SH-SY5Y (cell line): ENCODE measurements around the gene KIF1B.

Experiments used
- GATA2 ChIP-seq: IDR thresholded peaks from 2 replicates; pipeline ENCODE4 v1.6.1; 2011; ENCODE audit warnings: mild to moderate bottlenecking, low read depth, low read length
- GATA3 ChIP-seq: IDR thresholded peaks from 2 replicates; pipeline ENCODE4 v1.6.1; 2011; ENCODE audit warnings: low read depth, mild to moderate bottlenecking, low read length, moderate library complexity

The KIF1B gene

DNA sequence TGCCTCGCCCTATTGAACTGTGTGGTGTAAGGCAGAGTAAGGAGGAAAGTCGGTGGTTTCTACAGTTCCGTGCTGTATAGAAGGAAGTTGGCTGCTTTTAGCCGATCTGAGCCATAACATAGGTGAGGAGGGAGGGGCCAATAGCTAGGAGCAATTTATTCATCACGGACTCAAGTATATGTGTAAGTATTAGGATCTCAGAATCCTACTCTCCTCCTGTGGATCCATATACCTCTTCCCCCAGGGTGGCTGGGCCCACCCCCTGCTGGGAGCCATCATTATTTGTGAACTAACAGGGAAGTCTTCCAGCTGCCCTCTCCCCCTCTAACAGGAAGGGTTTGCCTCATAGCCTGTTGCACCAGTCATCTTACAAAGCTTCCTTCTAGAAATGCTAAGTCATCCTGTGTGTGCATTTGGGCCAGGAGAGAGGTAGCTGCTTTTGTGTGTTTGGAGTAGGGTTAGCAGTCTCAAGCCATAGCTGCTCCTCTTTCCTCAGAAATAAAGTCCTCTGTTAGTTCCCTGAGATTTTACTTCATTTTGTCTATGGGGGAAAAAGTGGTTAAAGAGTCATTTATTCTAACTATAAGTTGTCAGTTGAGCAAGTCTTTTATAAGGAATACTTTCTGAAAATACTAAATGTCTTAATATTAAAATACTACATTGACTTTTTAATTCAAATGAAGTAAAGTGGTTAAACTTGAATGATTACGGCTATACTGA, 205.0 kb downstream of the KIF1B start:
- TF ChIP-seq GATA3 (no peak), GATA2 (no peak)

DNA sequence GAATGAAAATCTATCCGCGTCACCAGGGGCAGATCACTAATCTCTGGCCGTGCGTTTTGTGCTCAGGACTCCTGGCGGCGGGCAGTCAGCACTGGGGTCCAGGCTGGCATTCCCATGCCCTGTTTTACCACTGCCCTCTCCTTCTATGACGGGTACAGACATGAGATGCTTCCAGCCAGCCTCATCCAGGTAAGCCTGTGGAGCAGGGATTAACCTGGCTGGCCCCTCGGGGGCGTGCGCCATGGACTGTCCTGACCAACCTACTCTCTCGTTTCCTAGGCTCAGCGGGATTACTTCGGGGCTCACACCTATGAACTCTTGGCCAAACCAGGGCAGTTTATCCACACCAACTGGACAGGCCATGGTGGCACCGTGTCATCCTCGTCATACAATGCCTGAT, 209.0 kb downstream of the KIF1B start:
- TF ChIP-seq GATA2 (no peak), GATA3 (no peak)

DNA sequence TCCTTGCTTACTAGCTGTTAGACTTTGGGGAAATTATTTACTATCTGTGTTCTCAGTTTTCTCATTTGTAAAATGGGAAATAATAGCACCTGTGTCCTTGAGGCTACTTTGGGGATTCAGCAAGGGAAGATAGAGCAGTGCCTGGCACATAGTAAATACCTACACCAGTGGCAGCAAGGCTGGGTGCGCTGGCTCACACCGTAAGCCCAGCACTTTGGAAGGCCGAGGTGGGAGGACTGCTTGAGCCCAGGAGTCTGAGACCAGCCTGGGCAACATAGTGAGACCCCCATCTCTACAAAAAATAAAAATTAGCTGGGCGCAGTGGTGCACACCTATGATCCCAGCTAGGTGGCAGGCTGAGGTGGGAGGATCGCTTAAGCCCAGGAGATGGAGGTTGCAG, 211.3 kb downstream of the KIF1B start:
- TF ChIP-seq GATA3 (no peak), GATA2 (no peak)

DNA sequence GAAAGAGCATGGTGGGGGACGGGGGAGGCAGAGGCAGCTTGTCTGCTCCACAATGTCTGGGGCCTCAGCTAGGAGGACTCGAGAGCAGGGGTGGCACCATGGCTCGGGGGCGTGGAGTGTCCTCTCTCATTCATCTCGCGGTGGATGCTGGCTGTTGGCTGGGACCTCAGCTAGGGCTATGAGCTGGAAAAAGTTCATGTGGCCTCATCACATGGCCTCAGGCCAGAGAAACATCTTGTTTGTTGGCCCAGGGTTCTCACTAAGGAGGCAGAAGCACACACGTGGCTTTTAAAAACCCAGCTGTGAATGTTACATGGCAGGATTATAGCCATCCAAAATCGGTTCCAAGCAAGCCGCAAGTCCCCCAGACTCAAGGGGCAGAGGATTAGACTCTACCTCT, 213.7 kb downstream of the KIF1B start:
- TF ChIP-seq GATA3 (no peak), GATA2 (no peak)

DNA sequence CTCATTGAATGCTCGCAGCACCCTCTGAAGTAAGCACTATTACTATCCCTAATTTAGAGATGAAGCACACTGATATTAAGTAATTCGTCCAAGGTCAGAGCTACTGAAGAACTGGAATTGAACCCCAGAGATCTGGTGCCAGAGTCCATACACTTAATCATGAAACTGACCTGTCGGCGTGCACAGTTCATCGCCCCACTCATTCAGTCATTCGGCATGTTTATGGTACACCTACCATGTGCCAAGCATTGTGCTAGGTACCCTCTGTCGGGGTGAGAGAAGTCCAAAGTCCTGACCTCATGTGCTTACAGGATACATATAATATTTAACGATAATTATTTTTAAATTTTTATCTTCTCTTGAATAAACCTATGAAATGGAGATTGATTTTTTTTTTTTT, 214.3 kb downstream of the KIF1B start:
- TF ChIP-seq GATA2 = no peak
- no peak for TF ChIP-seq GATA3

DNA sequence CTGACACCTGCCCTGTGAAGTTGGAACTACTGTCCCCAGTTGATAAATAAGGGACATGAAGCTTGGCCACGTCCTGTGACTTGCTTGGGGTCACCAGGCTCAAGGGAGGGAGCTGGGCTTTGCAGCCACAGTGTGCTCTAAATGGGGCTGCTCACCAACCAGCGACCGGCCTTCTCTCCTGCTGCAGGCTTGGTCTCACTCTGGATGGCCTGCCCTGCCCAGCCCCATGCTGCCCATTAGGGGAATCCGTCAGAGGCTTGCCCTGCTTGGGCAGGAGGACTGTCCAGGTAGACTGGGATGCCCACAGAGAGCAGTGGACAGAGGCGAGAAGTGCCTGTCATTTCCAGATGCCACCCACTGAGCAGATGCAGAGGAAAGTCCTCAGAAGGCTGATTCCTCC, 218.6 kb downstream of the KIF1B start:
- no peak for TF ChIP-seq GATA2
- TF ChIP-seq GATA3 = no peak

DNA sequence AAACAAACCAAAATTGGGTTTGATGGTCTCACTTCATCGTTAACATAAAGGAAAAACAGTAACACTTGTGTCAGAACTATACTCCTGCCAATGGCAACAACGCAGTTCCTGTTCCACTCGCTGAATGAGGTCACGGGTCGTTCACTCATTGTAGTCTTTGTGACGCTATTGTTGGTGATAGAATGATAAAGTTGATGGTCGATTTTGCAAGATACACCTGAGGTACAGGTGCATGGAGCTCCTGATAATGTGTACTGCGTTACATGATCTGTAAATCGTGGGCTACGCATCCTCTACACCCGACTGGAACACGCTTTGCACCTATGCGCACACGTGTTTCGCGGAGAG, 219.5 kb downstream of the KIF1B start:
- TF ChIP-seq GATA2 = no peak
- TF ChIP-seq GATA3 = no peak

DNA sequence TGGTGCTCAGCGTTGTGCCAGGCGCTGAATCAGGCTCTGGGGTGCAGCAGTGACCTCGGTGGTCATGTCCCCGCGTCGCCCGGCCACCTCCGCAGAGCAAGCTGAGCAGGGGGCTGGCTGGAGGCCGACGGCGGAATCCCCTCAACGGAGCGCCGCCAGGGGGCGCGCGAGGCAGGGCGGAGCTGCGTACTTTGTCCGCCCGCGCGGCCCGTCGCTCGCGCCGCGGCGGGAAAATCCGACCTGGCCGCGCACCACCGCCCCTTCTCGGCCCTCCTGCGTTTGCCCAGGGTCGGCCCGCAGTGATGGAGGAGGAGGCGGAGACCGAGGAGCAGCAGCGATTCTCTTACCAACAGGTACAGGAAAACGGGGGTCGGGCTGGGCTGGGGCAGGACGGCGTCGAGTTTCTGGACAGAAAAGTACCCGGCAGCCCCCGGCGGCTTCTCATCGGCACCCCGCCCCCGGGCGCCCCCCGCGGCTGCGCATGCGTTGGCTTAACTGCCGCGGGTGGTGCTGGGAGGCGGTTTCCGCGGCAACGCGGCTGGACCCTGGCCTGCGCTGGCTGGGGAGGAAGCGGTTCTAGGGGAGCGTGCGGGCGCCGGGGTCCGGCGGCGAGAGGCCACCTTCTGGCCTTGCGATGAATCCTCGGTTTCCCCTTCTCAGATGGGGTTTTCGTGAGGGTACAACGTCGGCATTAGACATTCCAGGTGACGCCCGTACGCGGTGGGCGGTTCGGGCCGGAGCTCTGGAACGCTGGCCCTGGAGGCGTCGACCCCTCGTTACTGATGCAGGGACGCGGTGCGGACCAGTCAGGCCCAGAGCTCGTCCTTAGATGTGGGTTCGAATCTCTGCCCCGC, 220.1 kb downstream of the KIF1B start, which contains the start of gene CENPS:
Gene CENPS, plus strand, starts transcription at position 218 of the 854 bp plus-strand sequence. Its CDS starts 85 bp downstream, at position 303.
- no peak for TF ChIP-seq GATA3
- TF ChIP-seq GATA2 = no peak; the same call in 1 of the 2 replicates
